WTC11 (cell line): Measurements from ENCODE around the gene CCNG1. TPM values are rescaled to one million over a fixed set of nuclear protein-coding genes. Genes with fewer than 3 reads are reported as not detected.

Experiments
- ATAC-seq: fragments of 200-7000 bp; cut with Tn5 transposase; 2 replicates; pipeline ENCODE4 v1.10.0; 2021; ENCODE audit warnings: mild to moderate bottlenecking, moderate library complexity
- CTCF ChIA-PET: fragments of 300-600 bp; sonication (Branson Sonifier 250); formaldehyde crosslinking; loops from one replicate; lab custom pipeline; 2021; ENCODE audit warnings: antibody characterized with exemption; lab: Charles Lee
- POLR2A ChIA-PET: fragments of 350-600 bp; sonication (Branson Sonifier 250); formaldehyde crosslinking; loops from one replicate; lab custom pipeline; 2021; ENCODE audit warnings: antibody characterized with exemption; lab: Charles Lee
- DNase-seq: peaks from one replicate; pipeline ENCODE4 v3.0.0; 2021; ENCODE audit warnings: low spot score
- H3K27ac Mint-ChIP-seq: 2 replicates; pipeline ENCODE4 v1.8.0; 2021; ENCODE audit warnings: mixed read lengths
- H3K27me3 Mint-ChIP-seq: 2 replicates; pipeline ENCODE4 v1.8.0; 2021; ENCODE audit warnings: low read depth, mild to moderate bottlenecking, moderate library complexity, mixed read lengths
- H3K36me3 Mint-ChIP-seq: 2 replicates; pipeline ENCODE4 v1.8.0; 2021; ENCODE audit warnings: mixed read lengths
- H3K4me1 Mint-ChIP-seq: 2 replicates; pipeline ENCODE4 v1.8.0; 2022; ENCODE audit warnings: mixed read lengths
- H3K4me3 Mint-ChIP-seq: 2 replicates; pipeline ENCODE4 v1.8.0; 2021; ENCODE audit warnings: mild to moderate bottlenecking, moderate library complexity, mixed read lengths
- H3K9me3 Mint-ChIP-seq: 2 replicates; pipeline ENCODE4 v1.8.0; 2021; ENCODE audit warnings: mixed read lengths
- FOXJ3 ChIP-seq: sonication (generic); formaldehyde crosslinking; IDR thresholded peaks from 2 replicates; pipeline ENCODE4 v1.9.0; 2021; ENCODE audit warnings: missing genetic modification reagents, mild to moderate bottlenecking, borderline replicate concordance
- GABPB1 ChIP-seq: sonication (generic); formaldehyde crosslinking; IDR thresholded peaks from 2 replicates; pipeline ENCODE4 v1.8.1; 2023; ENCODE audit warnings: mild to moderate bottlenecking, missing genetic modification reagents
- GTF2I ChIP-seq: fragments of 250-450 bp; sonication (Bioruptor Pico); conservative IDR thresholded peaks from 2 replicates; pipeline ENCODE4 v1.4.0; 2021; ENCODE audit warnings: mild to moderate bottlenecking
- JUN ChIP-seq: sonication (generic); formaldehyde crosslinking; IDR thresholded peaks from 2 replicates; pipeline ENCODE4 v1.8.0; 2023; ENCODE audit warnings: mild to moderate bottlenecking, missing genetic modification reagents
- RORB ChIP-seq: fragments of 250-450 bp; sonication (Bioruptor Pico); IDR thresholded peaks from 2 replicates; pipeline ENCODE4 v1.9.0; 2021; ENCODE audit warnings: mild to moderate bottlenecking
- SMAD3 ChIP-seq: sonication (generic); formaldehyde crosslinking; IDR thresholded peaks from 2 replicates; pipeline ENCODE4 v1.8.0; 2022; ENCODE audit warnings: missing genetic modification reagents, mild to moderate bottlenecking, borderline replicate concordance
- ZNF121 ChIP-seq: sonication (generic); formaldehyde crosslinking; IDR thresholded peaks from 2 replicates; pipeline ENCODE4 v1.8.0; 2023; ENCODE audit warnings: missing genetic modification reagents
- ZNF219 ChIP-seq: sonication (generic); formaldehyde crosslinking; IDR thresholded peaks from 2 replicates; pipeline ENCODE4 v1.8.0; 2023; ENCODE audit warnings: missing genetic modification reagents, mild to moderate bottlenecking, borderline replicate concordance
- ZNF396 ChIP-seq: fragments of 250-450 bp; sonication (Bioruptor Pico); IDR thresholded peaks from 2 replicates; pipeline ENCODE4 v1.8.0; 2021; ENCODE audit warnings: mild to moderate bottlenecking, moderate library complexity, borderline replicate concordance
- total RNA-seq: library from RNA; stranded (reverse); gene quantifications from 3 replicates; pipeline ENCODE4 v1.2.3, GENCODE V29; 2021
- TF ChIP-seq, protein P1 (sequence below): sonication (generic); formaldehyde crosslinking; IDR thresholded peaks from 2 replicates; pipeline ENCODE4 v1.8.1; 2023; ENCODE audit warnings: mild to moderate bottlenecking, missing genetic modification reagents, borderline replicate concordance
- TF ChIP-seq, protein P2 (sequence below): fragments of 250-450 bp; sonication (Bioruptor Pico); IDR thresholded peaks from 2 replicates; pipeline ENCODE4 v1.9.0; 2021; ENCODE audit warnings: moderate library complexity, mild to moderate bottlenecking, inconsistent platforms, borderline replicate concordance
- TF ChIP-seq, protein P3 (sequence below): sonication (generic); formaldehyde crosslinking; IDR thresholded peaks from 2 replicates; pipeline ENCODE4 v1.8.1; 2022; ENCODE audit warnings: mild to moderate bottlenecking, moderate library complexity, missing genetic modification reagents
- TF ChIP-seq, protein P4 (sequence below): sonication (generic); formaldehyde crosslinking; IDR thresholded peaks from 2 replicates; pipeline ENCODE4 v1.8.0; 2022; ENCODE audit warnings: mild to moderate bottlenecking, missing genetic modification reagents
- TF ChIP-seq, protein P5 (sequence below): sonication (generic); formaldehyde crosslinking; conservative IDR thresholded peaks from 2 replicates; pipeline ENCODE4 v1.8.1; 2023; ENCODE audit warnings: mild to moderate bottlenecking, low read depth, missing genetic modification reagents, moderate library complexity
- TF ChIP-seq, protein P6 (sequence below): fragments of 250-450 bp; sonication (Bioruptor Pico); IDR thresholded peaks from 2 replicates; pipeline ENCODE4 v1.9.0; 2021; ENCODE audit warnings: mild to moderate bottlenecking, borderline replicate concordance
- TF ChIP-seq, protein P7 (sequence below): sonication (generic); formaldehyde crosslinking; IDR thresholded peaks from 2 replicates; pipeline ENCODE4 v1.8.0; 2022; ENCODE audit warnings: mild to moderate bottlenecking, missing genetic modification reagents
- TF ChIP-seq, protein P8 (sequence below): sonication (generic); formaldehyde crosslinking; IDR thresholded peaks from 2 replicates; pipeline ENCODE4 v1.8.1; 2023; ENCODE audit warnings: mild to moderate bottlenecking, missing genetic modification reagents, moderate library complexity

Gene CCNG1
- total RNA-seq, 1 experiment from 2014 or later: 433 TPM

DNA sequence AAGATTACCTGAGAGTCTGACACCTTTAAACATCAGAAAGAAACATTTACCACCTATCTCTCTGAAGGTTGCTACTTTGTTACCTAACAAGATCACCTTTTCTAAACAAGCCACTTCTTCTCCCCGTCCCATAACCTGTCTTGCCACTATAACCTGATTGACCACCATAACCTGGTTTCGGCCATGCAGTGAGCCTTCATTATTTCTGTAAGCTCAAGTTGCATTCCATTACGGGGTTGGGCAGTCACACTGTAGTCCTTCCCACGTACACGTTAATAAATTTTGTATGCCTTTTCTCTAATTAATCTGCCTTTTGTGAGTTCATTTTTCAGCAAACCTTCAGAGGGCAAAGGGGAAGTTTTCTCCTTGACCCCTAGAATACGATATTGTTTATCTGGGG, 28.0 kb upstream of the CCNG1 start:
- H3K27ac Mint-ChIP-seq: 0 out of 2 replicates have a peak overlapping the region, but pooled peaks have one; percentile 1
- TF ChIP-seq SMAD3 (no peak), ZNF121 (CRISPR knock-in tag) (no peak), RORB (no peak), JUN (CRISPR knock-in tag) (no peak), FOXJ3 (no peak), ZNF219 (no peak)
- TF ChIP-seq, protein P1, sequence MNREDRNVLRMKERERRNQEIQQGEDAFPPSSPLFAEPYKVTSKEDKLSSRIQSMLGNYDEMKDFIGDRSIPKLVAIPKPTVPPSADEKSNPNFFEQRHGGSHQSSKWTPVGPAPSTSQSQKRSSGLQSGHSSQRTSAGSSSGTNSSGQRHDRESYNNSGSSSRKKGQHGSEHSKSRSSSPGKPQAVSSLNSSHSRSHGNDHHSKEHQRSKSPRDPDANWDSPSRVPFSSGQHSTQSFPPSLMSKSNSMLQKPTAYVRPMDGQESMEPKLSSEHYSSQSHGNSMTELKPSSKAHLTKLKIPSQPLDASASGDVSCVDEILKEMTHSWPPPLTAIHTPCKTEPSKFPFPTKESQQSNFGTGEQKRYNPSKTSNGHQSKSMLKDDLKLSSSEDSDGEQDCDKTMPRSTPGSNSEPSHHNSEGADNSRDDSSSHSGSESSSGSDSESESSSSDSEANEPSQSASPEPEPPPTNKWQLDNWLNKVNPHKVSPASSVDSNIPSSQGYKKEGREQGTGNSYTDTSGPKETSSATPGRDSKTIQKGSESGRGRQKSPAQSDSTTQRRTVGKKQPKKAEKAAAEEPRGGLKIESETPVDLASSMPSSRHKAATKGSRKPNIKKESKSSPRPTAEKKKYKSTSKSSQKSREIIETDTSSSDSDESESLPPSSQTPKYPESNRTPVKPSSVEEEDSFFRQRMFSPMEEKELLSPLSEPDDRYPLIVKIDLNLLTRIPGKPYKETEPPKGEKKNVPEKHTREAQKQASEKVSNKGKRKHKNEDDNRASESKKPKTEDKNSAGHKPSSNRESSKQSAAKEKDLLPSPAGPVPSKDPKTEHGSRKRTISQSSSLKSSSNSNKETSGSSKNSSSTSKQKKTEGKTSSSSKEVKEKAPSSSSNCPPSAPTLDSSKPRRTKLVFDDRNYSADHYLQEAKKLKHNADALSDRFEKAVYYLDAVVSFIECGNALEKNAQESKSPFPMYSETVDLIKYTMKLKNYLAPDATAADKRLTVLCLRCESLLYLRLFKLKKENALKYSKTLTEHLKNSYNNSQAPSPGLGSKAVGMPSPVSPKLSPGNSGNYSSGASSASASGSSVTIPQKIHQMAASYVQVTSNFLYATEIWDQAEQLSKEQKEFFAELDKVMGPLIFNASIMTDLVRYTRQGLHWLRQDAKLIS: no peak
- TF ChIP-seq, protein P2, sequence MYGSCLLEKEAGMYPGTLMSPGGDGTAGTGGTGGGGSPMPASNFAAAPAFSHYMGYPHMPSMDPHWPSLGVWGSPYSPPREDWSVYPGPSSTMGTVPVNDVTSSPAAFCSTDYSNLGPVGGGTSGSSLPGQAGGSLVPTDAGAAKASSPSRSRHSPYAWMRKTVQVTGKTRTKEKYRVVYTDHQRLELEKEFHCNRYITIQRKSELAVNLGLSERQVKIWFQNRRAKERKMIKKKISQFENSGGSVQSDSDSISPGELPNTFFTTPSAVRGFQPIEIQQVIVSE (CRISPR knock-in tag): no peak
- TF ChIP-seq, protein P3, sequence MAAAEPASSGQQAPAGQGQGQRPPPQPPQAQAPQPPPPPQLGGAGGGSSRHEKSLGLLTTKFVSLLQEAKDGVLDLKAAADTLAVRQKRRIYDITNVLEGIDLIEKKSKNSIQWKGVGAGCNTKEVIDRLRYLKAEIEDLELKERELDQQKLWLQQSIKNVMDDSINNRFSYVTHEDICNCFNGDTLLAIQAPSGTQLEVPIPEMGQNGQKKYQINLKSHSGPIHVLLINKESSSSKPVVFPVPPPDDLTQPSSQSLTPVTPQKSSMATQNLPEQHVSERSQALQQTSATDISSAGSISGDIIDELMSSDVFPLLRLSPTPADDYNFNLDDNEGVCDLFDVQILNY (CRISPR knock-in tag): no peak
- TF ChIP-seq, protein P4, sequence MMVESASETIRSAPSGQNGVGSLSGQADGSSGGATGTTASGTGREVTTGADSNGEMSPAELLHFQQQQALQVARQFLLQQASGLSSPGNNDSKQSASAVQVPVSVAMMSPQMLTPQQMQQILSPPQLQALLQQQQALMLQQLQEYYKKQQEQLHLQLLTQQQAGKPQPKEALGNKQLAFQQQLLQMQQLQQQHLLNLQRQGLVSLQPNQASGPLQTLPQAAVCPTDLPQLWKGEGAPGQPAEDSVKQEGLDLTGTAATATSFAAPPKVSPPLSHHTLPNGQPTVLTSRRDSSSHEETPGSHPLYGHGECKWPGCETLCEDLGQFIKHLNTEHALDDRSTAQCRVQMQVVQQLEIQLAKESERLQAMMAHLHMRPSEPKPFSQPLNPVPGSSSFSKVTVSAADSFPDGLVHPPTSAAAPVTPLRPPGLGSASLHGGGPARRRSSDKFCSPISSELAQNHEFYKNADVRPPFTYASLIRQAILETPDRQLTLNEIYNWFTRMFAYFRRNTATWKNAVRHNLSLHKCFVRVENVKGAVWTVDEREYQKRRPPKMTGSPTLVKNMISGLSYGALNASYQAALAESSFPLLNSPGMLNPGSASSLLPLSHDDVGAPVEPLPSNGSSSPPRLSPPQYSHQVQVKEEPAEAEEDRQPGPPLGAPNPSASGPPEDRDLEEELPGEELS (CRISPR knock-in tag): no peak
- TF ChIP-seq, protein P5, sequence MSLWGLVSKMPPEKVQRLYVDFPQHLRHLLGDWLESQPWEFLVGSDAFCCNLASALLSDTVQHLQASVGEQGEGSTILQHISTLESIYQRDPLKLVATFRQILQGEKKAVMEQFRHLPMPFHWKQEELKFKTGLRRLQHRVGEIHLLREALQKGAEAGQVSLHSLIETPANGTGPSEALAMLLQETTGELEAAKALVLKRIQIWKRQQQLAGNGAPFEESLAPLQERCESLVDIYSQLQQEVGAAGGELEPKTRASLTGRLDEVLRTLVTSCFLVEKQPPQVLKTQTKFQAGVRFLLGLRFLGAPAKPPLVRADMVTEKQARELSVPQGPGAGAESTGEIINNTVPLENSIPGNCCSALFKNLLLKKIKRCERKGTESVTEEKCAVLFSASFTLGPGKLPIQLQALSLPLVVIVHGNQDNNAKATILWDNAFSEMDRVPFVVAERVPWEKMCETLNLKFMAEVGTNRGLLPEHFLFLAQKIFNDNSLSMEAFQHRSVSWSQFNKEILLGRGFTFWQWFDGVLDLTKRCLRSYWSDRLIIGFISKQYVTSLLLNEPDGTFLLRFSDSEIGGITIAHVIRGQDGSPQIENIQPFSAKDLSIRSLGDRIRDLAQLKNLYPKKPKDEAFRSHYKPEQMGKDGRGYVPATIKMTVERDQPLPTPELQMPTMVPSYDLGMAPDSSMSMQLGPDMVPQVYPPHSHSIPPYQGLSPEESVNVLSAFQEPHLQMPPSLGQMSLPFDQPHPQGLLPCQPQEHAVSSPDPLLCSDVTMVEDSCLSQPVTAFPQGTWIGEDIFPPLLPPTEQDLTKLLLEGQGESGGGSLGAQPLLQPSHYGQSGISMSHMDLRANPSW (CRISPR knock-in tag): no peak
- POLR2A ChIA-PET: no interaction called here
- H3K36me3 Mint-ChIP-seq: no peaks in the 10 kb centered on the region
- H3K4me3 Mint-ChIP-seq: no peak overlapping the region
- DNase-seq (no peak), ATAC-seq (no peak)
- H3K27me3 Mint-ChIP-seq: no peaks in the 10 kb centered on the region
- no peaks in the 10 kb centered on the region for H3K9me3 Mint-ChIP-seq
- CTCF ChIA-PET: interaction anchor here (0.8 to 4.2 kb wide), 15 partner anchors 10 to 1200 kb away, joined by 3 to 53 read pairs (median 6); no protein-coding TSS in a partner anchor
- peaks cover 11% of the 10 kb centered on the region for H3K4me1 Mint-ChIP-seq

DNA sequence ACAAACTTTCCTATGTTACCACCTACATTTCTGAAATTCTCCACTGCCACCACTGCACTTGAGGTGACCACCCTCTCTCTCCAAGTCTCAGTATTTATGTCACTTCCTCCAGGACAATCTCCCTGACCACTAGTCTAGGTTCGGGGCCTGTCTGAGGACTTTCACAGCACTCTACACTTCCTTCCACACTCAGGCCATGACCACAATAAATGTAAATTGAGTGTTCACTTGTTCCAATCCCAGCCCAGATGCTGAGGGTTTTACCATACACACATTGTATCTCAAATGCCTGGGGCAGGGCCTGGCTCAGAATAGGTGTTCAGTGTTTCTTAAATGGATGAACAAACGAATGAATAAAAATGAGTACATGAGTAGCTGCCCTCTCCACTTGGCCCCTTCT, 26.9 kb upstream of the CCNG1 start:
- POLR2A ChIA-PET: no interaction called here
- DNase-seq: no peak
- CTCF ChIA-PET: no interaction called here
- no peak for ATAC-seq
- no peak overlapping the region for H3K4me3 Mint-ChIP-seq
- H3K36me3 Mint-ChIP-seq: no peaks in the 10 kb centered on the region
- H3K27ac Mint-ChIP-seq: no peak overlapping the region
- no peaks in the 10 kb centered on the region for H3K27me3 Mint-ChIP-seq
- peaks cover 15% of the 10 kb centered on the region for H3K4me1 Mint-ChIP-seq
- H3K9me3 Mint-ChIP-seq: no peaks in the 10 kb centered on the region
- TF ChIP-seq ZNF396 (CRISPR knock-in tag) (no peak), GTF2I (CRISPR knock-in tag) (no peak), GABPB1 (CRISPR knock-in tag) (no peak), SMAD3 (no peak)
- TF ChIP-seq, protein P6, sequence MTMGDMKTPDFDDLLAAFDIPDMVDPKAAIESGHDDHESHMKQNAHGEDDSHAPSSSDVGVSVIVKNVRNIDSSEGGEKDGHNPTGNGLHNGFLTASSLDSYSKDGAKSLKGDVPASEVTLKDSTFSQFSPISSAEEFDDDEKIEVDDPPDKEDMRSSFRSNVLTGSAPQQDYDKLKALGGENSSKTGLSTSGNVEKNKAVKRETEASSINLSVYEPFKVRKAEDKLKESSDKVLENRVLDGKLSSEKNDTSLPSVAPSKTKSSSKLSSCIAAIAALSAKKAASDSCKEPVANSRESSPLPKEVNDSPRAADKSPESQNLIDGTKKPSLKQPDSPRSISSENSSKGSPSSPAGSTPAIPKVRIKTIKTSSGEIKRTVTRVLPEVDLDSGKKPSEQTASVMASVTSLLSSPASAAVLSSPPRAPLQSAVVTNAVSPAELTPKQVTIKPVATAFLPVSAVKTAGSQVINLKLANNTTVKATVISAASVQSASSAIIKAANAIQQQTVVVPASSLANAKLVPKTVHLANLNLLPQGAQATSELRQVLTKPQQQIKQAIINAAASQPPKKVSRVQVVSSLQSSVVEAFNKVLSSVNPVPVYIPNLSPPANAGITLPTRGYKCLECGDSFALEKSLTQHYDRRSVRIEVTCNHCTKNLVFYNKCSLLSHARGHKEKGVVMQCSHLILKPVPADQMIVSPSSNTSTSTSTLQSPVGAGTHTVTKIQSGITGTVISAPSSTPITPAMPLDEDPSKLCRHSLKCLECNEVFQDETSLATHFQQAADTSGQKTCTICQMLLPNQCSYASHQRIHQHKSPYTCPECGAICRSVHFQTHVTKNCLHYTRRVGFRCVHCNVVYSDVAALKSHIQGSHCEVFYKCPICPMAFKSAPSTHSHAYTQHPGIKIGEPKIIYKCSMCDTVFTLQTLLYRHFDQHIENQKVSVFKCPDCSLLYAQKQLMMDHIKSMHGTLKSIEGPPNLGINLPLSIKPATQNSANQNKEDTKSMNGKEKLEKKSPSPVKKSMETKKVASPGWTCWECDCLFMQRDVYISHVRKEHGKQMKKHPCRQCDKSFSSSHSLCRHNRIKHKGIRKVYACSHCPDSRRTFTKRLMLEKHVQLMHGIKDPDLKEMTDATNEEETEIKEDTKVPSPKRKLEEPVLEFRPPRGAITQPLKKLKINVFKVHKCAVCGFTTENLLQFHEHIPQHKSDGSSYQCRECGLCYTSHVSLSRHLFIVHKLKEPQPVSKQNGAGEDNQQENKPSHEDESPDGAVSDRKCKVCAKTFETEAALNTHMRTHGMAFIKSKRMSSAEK: no peak
- TF ChIP-seq, protein P7, sequence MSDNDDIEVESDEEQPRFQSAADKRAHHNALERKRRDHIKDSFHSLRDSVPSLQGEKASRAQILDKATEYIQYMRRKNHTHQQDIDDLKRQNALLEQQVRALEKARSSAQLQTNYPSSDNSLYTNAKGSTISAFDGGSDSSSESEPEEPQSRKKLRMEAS: no peak
- TF ChIP-seq, protein P8, sequence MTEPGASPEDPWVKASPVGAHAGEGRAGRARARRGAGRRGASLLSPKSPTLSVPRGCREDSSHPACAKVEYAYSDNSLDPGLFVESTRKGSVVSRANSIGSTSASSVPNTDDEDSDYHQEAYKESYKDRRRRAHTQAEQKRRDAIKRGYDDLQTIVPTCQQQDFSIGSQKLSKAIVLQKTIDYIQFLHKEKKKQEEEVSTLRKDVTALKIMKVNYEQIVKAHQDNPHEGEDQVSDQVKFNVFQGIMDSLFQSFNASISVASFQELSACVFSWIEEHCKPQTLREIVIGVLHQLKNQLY: no peak
